DMS153 (cell line): ENCODE results near the gene ASF1B.

Experiments used
- DNase-seq: peaks from one replicate; lab custom pipeline; 2025; lab: John Stamatoyannopoulos, UW

Gene ASF1B

GRCh38 chr19:14107581-14108461, 28.6 kb downstream of the ASF1B start:
- DNase-seq = no peak

GRCh38 chr19:14106840-14107239, 29.5 kb downstream of the ASF1B start:
- no peak for DNase-seq

GRCh38 chr19:14105680-14106079, 30.7 kb downstream of the ASF1B start:
- no peak for DNase-seq

- no peak for DNase-seq
Measured at GRCh38 chr19:14103310-14103709, 33.1 kb downstream of the ASF1B start.

- DNase-seq = no peak
Measured at GRCh38 chr19:14102756-14103155, 33.6 kb downstream of the ASF1B start.

GRCh38 chr19:14102102-14102696, 34.2 kb downstream of the ASF1B start:
- no peak for DNase-seq

GRCh38 chr19:14101003-14101545, 35.3 kb downstream of the ASF1B start:
- DNase-seq = no peak

GRCh38 chr19:14097532-14098151, 38.7 kb downstream of the ASF1B start:
- DNase-seq = no peak

- no peak for DNase-seq
Measured at GRCh38 chr19:14096272-14096992, 40.0 kb downstream of the ASF1B start.

- DNase-seq = no peak
Measured at GRCh38 chr19:14094854-14095253, 41.5 kb downstream of the ASF1B start.

GRCh38 chr19:14093117-14093823, 43.1 kb downstream of the ASF1B start:
- no peak for DNase-seq

GRCh38 chr19:14091813-14092462, 44.5 kb downstream of the ASF1B start:
- no peak for DNase-seq

- peak; percentile 29 for DNase-seq
Measured at GRCh38 chr19:14091081-14091812, 45.1 kb downstream of the ASF1B start.

GRCh38 chr19:14090509-14091080, 45.8 kb downstream of the ASF1B start, which contains the start of gene SAMD1:
TSS of gene SAMD1 (minus strand) at chr19:14090751.
- DNase-seq = no peak

- DNase-seq = no peak
Measured at GRCh38 chr19:14089662-14090508, 46.5 kb downstream of the ASF1B start.

- DNase-seq = no peak
Measured at GRCh38 chr19:14089412-14089661, 47.1 kb downstream of the ASF1B start.

- DNase-seq = no peak
Measured at GRCh38 chr19:14088634-14089411, 47.6 kb downstream of the ASF1B start.

- no peak for DNase-seq
Measured at GRCh38 chr19:14086098-14086497, 50.3 kb downstream of the ASF1B start.
